ENCODE measurements around the gene LSM3.

DNA sequence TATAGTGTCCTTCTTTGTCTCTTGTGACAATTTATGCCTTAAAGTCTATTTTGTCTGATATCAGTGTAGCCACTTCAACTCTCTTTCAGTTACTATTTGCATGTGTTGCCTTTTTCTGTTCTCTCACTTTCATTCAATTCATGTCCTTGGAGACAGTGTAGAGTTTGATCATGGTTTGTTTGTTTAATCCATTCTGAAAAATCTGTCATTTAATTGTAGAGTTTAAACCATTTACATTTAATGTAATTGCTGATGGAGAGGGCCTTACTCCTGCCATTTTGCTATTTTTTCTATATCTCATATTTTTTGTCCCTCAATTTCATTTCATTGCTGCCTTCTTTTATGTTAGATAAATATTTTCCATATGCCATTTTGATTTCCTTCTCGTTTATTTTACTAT is 42.3 kb downstream of the LSM3 start:
- TF ChIP-seq CTCF (IDR thresholded peaks at IDR 0.05) (no peak), POLR2A (IDR thresholded peaks at IDR 0.05) (no peak)
